HCT116 (cell line): ENCODE results near the gene KRT74. TPM values are rescaled to one million over a fixed set of nuclear protein-coding genes. Genes with fewer than 3 reads are reported as not detected.

Experiments
- ATAC-seq: fragments of 200-7000 bp; cut with Tn5 transposase; 2 replicates; pipeline ENCODE4 v1.9.1; 2020; ENCODE audit warnings: mild to moderate bottlenecking, moderate library complexity
- BruUV-seq: library from RNA; stranded (reverse); fragments of 400-500 nt; replicated peaks from 2 replicates; lab custom pipeline; 2021; lab: Mats Ljungman, UMichigan
- CTCF ChIA-PET: fragments of 300-600 bp; sonication (Branson Sonifier 250); formaldehyde crosslinking; loops from one replicate; lab custom pipeline; 2021; ENCODE audit warnings: antibody characterized with exemption; lab: Charles Lee
- POLR2A ChIA-PET: fragments of 300-600, 350-600 bp; sonication (Branson Sonifier 250); formaldehyde crosslinking; loops from one replicate; lab custom pipeline; 2021; ENCODE audit warnings: antibody characterized with exemption; lab: Charles Lee
- RAD21 ChIA-PET, 2 experiments: fragments of 300-600 bp; sonication (Branson Sonifier 250); formaldehyde crosslinking; loops; one replicate each; lab custom pipeline; 2023; ENCODE audit warnings: low total read pairs in 2 of 2; ENCODE audit not compliant: uncharacterized antibody in 2 of 2, unreplicated experiment in 2 of 2, low non-redundant PET in 1 of 2; lab: Charles Lee
- DNase-seq: peaks from one replicate; pipeline ENCODE4 v3.0.0-alpha.2; 2010; ENCODE audit warnings: low read depth, low spot score
- H2AFZ ChIP-seq: fragments of 200-600 bp; shearing (Covaris generic), sonication (generic); 2 replicates; pipeline ENCODE4 v1.6.1; 2017; ENCODE audit warnings: low read depth, mixed run types, mixed read lengths, antibody characterized with exemption, low read length; ENCODE audit not compliant: poor library complexity, severe bottlenecking
- H3K27ac ChIP-seq: 2 replicates; pipeline ENCODE4 v1.5.1; 2012; ENCODE audit warnings: low read depth, low read length
- H3K27me3 ChIP-seq: fragments of 200-600 bp; sonication (generic); 2 replicates; pipeline ENCODE4 v1.6.1; 2016; ENCODE audit warnings: mixed run types, low read length, mixed read lengths; ENCODE audit not compliant: insufficient read depth
- H3K36me3 ChIP-seq, 2 experiments: fragments of 200-500 bp in 1 of 2; fragments of 200-600 bp in 1 of 2; sonication (Bioruptor generic) in 1 of 2; sonication (generic) in 1 of 2; 2 replicates each; pipeline versions ENCODE4 v1.5.1 to v1.6.1; 2014 to 2016; ENCODE audit warnings: low read length in 2 of 2, inconsistent platforms in 1 of 2, mixed read lengths in 1 of 2, mixed run types in 1 of 2; ENCODE audit not compliant: insufficient read depth in 2 of 2, control insufficient read depth in 1 of 2
- H3K4me1 ChIP-seq, 2 experiments: fragments of 200-600 bp in 1 of 2; sonication (generic) in 1 of 2; 2 replicates each; pipeline versions ENCODE4 v1.5.1 to v1.6.1; 2012 to 2017; ENCODE audit warnings: low read length in 2 of 2, inconsistent platforms in 1 of 2, mild to moderate bottlenecking in 1 of 2, mixed read lengths in 1 of 2, mixed run types in 1 of 2, moderate library complexity in 1 of 2; ENCODE audit not compliant: insufficient read depth in 2 of 2, control insufficient read depth in 1 of 2
- H3K4me2 ChIP-seq: fragments of 200-600 bp; sonication (generic); 2 replicates; pipeline ENCODE4 v1.6.1; 2017; ENCODE audit warnings: mixed run types, low read length, mixed read lengths
- H3K4me3 ChIP-seq, 2 experiments: fragments of 200-600 bp in 1 of 2; sonication (generic) in 1 of 2; replicated peaks in 1 of 2; 2 replicates each; pipeline ENCODE4 v1.5.1; 2011 to 2016; ENCODE audit warnings: low read length in 2 of 2, control low read depth in 1 of 2, low read depth in 1 of 2, mild to moderate bottlenecking in 1 of 2, mixed read lengths in 1 of 2, mixed run types in 1 of 2
- H3K79me2 ChIP-seq: fragments of 200-600 bp; sonication (generic); 2 replicates; pipeline ENCODE4 v1.6.1; 2017; ENCODE audit warnings: mild to moderate bottlenecking, mixed run types, low read length, moderate library complexity, mixed read lengths; ENCODE audit not compliant: insufficient read depth
- H3K9ac ChIP-seq: fragments of 200-600 bp; sonication (generic); 2 replicates; pipeline ENCODE4 v1.6.1; 2016; ENCODE audit warnings: low read length, mixed read lengths
- H3K9me2 ChIP-seq: fragments of 200-600 bp; sonication (generic), shearing (Covaris generic); 2 replicates; pipeline ENCODE4 v1.6.1; 2017; ENCODE audit warnings: mixed run types, mild to moderate bottlenecking, moderate library complexity; ENCODE audit not compliant: insufficient read depth
- H3K9me3 ChIP-seq, 2 experiments: fragments of 200-500 bp in 1 of 2; fragments of 200-600 bp in 1 of 2; sonication (Bioruptor generic) in 1 of 2; sonication (generic) in 1 of 2; 2 replicates each; pipeline ENCODE4 v1.6.1; 2014 to 2017; ENCODE audit warnings: low read length in 2 of 2, mixed read lengths in 2 of 2, inconsistent platforms in 1 of 2, low read depth in 1 of 2, mild to moderate bottlenecking in 1 of 2, mixed run types in 1 of 2, moderate library complexity in 1 of 2; ENCODE audit not compliant: control insufficient read depth in 1 of 2, insufficient read depth in 1 of 2
- H4K20me1 ChIP-seq: fragments of 200-600 bp; sonication (generic), shearing (Covaris generic); 2 replicates; pipeline ENCODE4 v1.6.1; 2017; ENCODE audit warnings: mixed run types, mild to moderate bottlenecking, moderate library complexity; ENCODE audit not compliant: insufficient read depth
- CBX3 ChIP-seq: IDR thresholded peaks from 2 replicates; pipeline ENCODE4 v1.6.1; 2012; ENCODE audit warnings: low read depth
- CTCF ChIP-seq, 3 experiments: fragments of 200-600 bp in 1 of 3; sonication (generic) in 1 of 3; IDR thresholded peaks in 2 of 3; conservative IDR thresholded peaks in 1 of 3; 2 replicates each; pipeline ENCODE4 v1.5.1; 2012 to 2017; ENCODE audit warnings: low read depth in 2 of 3, low read length in 2 of 3, antibody characterized with exemption in 1 of 3, borderline replicate concordance in 1 of 3, control low read depth in 1 of 3, mild to moderate bottlenecking in 1 of 3, mixed read lengths in 1 of 3, mixed run types in 1 of 3, moderate library complexity in 1 of 3; ENCODE audit not compliant: insufficient read depth in 1 of 3
- EGR1 ChIP-seq: IDR thresholded peaks from 2 replicates; pipeline ENCODE4 v1.6.1; 2012; ENCODE audit warnings: low read depth
- ELF1 ChIP-seq: IDR thresholded peaks from 2 replicates; pipeline ENCODE4 v1.6.1; 2012; ENCODE audit warnings: low read depth, borderline replicate concordance
- EZH2phosphoT487 ChIP-seq: fragments of 200-600 bp; IDR thresholded peaks from 2 replicates; pipeline ENCODE4 v1.6.1; 2018; ENCODE audit warnings: antibody characterized with exemption, borderline replicate concordance
- POLR2A ChIP-seq: IDR thresholded peaks from 2 replicates; pipeline ENCODE4 v1.7.0; 2011; ENCODE audit warnings: borderline replicate concordance; ENCODE audit not compliant: insufficient read depth, insufficient read length; ENCODE audit errors: extremely low read depth
- SP1 ChIP-seq: IDR thresholded peaks from 2 replicates; pipeline ENCODE4 v1.6.1; 2012; ENCODE audit warnings: low read depth
- TCF7L2 ChIP-seq: IDR thresholded peaks from 2 replicates; pipeline ENCODE4 v1.7.0; 2011; ENCODE audit warnings: borderline replicate concordance, inconsistent platforms; ENCODE audit not compliant: insufficient read depth, insufficient read length; ENCODE audit errors: extremely low read depth
- YY1 ChIP-seq: IDR thresholded peaks from 2 replicates; pipeline ENCODE4 v1.6.1; 2011; ENCODE audit warnings: low read length, low read depth, moderate library complexity, mild to moderate bottlenecking; ENCODE audit not compliant: insufficient replicate concordance; ENCODE audit errors: extremely low read depth
- ZFX ChIP-seq: fragments of 450-650 bp; IDR thresholded peaks from 2 replicates; pipeline ENCODE4 v1.6.1; 2017
- ZNF274 ChIP-seq: fragments of 200-500 bp; sonication (Bioruptor generic); IDR thresholded peaks from 2 replicates; pipeline ENCODE4 v1.6.1; 2014; ENCODE audit warnings: mild to moderate bottlenecking, low read depth, low read length, inconsistent platforms
- intact Hi-C: fragments of 100-400 bp; cut with micrococcal nuclease; formaldehyde crosslinking; loops from 2 replicates; pipeline ENCODE4 v1.10.0; 2022
- total RNA-seq: library from RNA; stranded (reverse); gene quantifications from one replicate; pipeline ENCODE4 v1.2.1, GENCODE V29; 2021; ENCODE audit not compliant: unreplicated experiment

KRT74 gene
- total RNA-seq, 1 experiment from 2014 or later, result not detected

- no peak overlapping the region for H2AFZ ChIP-seq
- intact Hi-C loops, result no loop called here
- H3K36me3 ChIP-seq, result no peaks in the 10 kb centered on the region
- BruUV-seq, result no TSS peak
- ATAC-seq (no peak), DNase-seq (no peak)
- no peaks in the 10 kb centered on the region for H3K9me3 ChIP-seq
- H3K4me1 ChIP-seq, result no peaks in the 10 kb centered on the region
- RAD21 ChIA-PET, result no interaction called here
- H3K27me3 ChIP-seq, result no peaks in the 10 kb centered on the region
- POLR2A ChIA-PET, result no interaction called here
- H4K20me1 ChIP-seq, result no peaks in the 10 kb centered on the region
- no peaks in the 10 kb centered on the region for H3K9me2 ChIP-seq
- TF ChIP-seq YY1 (no peak), ZFX (no peak), SP1 (no peak), ELF1 (no peak), POLR2A (no peak), EGR1 (no peak), CBX3 (no peak), EZH2phosphoT487 (no peak), TCF7L2 (no peak), ZNF274 (no peak), CTCF (IDR thresholded peaks at IDR 0.05 in 2 of 3, conservative IDR thresholded peaks at IDR 0.05 in 1 of 3; ENCODE audit: borderline replicate concordance in 1 of 3, insufficient read depth in 1 of 3, low read depth in 2 of 3, low read length in 2 of 3) (no peak)
- no peaks in the 10 kb centered on the region for H3K79me2 ChIP-seq
- no peak overlapping the region for H3K27ac ChIP-seq
- no peak overlapping the region for H3K9ac ChIP-seq
- H3K4me3 ChIP-seq, result no peak overlapping the region
- CTCF ChIA-PET, result no interaction called here
- H3K4me2 ChIP-seq, result no peak overlapping the region
These were observed 5.5 kb downstream of the KRT74 start for GRCh38 chr12:52568111-52568510.
